GM13977 (cell line): ENCODE measurements around the gene MTRF1L.

Experiments used
- DNase-seq: peaks from one replicate; pipeline ENCODE4 v3.0.0; 2012; ENCODE audit warnings: low spot score
- CTCF ChIP-seq: IDR thresholded peaks from 2 replicates; pipeline ENCODE4 v1.5.1; 2012; ENCODE audit warnings: mild to moderate bottlenecking, control low read depth; ENCODE audit not compliant: insufficient read depth; ENCODE audit errors: extremely low read depth, missing control alignments
- in situ Hi-C: fragments of 300-500 bp; cut with MboI; formaldehyde crosslinking; loops from one replicate; pipeline ENCODE4 v1.12.0; 2022; ENCODE audit warnings: low sequenced_read_pairs, low pct_unique_long_range_greater_than_20kb, mixed read lengths, inconsistent platforms; ENCODE audit not compliant: unreplicated experiment

Gene MTRF1L

DNA sequence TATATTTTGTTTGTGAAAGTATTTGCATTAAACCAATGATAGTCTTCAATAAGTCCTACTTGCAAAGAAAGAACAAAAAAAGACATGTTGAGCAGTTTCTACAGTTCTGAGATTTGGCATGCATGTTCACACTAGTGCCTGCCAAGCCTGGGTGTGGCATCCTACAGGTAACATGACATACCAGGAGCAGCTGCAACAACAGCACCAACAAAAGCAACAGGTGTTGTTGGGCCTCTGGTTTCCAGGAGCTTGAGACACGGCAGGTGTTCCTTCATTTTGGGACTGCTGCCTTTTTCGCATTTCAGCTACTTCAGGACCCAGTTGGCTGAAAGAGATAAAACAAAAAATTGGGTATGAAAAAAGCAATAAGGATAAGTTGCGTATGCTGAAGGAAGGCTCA is 41.2 kb upstream of the MTRF1L start:
- TF ChIP-seq CTCF: no peak
- in situ Hi-C loops: loop anchor here (25.0 kb wide), 2 partner anchors 269 to 469 kb away; no protein-coding TSS in a partner anchor
- DNase-seq: no peak

DNA sequence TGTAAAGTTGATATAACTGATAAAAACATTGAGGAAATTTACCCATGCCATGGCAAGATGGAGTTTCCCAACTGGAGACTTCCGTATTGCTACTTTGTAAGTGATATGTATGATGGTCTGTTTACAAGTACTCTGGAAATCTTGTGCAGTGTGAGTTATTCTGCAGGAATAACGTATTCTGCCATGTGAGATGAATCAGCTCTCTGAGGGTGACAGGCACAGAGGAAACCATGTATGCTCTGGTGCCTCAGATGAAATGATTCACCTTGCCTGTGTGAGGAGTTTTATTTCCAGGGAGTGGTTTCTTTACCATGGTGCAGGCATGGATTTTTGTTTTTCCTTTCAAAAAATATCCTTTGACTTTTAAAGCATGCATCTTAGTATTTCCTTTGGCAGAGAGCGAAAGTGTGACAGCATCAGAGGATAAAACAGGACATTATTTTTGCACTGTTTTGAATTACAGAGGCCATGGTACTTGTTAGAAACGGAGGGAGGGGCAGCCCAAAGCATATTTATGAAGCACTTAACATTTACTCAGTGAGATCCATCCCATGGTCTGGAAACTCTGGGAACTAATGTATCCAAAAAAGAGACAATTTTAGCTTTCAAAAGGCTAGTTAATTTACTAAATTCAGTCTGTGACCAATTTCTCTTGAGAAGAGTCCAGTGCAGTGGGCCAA is 36.0 kb upstream of the MTRF1L start:
- no peak for TF ChIP-seq CTCF
- in situ Hi-C loops: loop anchor here (25.0 kb wide), 2 partner anchors 274 to 474 kb away; no protein-coding TSS in a partner anchor
- DNase-seq: no peak

GRCh38 chr6:153034139-153034538 is 31.6 kb upstream of the MTRF1L start:
- no peak for TF ChIP-seq CTCF
- in situ Hi-C loops: loop anchor here (25.0 kb wide), 2 partner anchors 278 to 478 kb away; no protein-coding TSS in a partner anchor
- DNase-seq: no peak

DNA sequence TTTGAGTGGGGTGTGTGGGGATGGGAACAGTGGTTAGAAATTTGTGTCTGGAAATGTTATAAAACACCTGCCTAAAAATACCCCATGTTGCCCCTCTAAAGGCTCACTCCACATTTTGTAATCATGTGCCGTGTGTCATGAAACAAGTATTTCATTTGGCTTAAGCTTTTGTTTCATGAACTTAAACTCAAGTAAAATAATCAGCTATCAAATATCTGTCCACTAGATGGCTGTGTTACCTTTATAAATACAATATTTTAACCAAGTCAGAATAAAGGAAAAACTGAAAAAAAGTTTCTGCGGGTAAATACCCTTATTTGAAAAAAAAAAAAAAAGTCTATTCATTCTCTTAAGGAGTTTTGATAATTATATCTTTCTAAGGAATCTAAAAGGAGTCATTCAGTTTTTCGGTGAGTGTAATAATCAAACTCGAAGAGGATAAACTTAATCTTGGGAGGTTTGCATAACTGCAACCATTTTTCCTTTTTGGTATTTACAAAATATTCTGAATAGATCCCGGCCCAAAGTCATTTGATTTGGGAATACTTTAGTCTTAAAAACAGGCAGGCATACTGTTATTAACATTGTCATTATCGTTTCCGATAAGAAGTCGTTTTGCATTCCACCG is 29.9 kb upstream of the MTRF1L start:
- peak; percentile 57 for TF ChIP-seq CTCF
- in situ Hi-C loops: loop anchor here (25.0 kb wide), 2 partner anchors 280 to 480 kb away; no protein-coding TSS in a partner anchor
- no peak for DNase-seq

DNA sequence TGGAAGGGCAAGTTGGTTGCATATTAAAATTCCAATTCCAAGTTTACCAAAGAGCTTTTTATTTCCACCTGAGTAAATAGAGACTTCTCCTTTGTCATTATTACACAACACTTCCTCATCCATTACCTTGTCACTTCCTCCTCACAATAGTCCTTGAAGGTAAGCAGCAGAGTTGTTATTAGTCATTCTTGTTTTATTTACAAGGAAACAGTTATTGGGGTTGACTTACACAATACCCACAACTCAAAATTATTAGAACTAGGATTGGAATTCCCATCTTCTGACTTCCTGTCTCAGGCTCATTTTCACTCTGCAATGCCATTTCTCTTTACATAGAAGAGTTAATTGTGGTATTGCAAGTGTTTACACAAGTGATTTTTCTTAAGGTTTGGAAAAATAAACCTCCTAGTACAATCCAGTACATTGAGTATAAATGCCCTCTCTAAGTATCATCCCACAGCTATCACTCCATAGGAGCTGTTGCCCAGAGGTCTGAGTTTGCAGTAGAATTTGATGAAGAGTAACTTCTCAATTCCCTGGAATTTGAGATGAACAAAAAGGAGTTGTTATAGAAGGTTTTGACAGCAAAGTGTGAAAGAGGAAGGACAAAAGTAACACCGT is 28.9 kb upstream of the MTRF1L start:
- TF ChIP-seq CTCF: no peak
- DNase-seq: no peak
- in situ Hi-C loops: loop anchor here (25.0 kb wide), 2 partner anchors 281 to 481 kb away; no protein-coding TSS in a partner anchor

DNA sequence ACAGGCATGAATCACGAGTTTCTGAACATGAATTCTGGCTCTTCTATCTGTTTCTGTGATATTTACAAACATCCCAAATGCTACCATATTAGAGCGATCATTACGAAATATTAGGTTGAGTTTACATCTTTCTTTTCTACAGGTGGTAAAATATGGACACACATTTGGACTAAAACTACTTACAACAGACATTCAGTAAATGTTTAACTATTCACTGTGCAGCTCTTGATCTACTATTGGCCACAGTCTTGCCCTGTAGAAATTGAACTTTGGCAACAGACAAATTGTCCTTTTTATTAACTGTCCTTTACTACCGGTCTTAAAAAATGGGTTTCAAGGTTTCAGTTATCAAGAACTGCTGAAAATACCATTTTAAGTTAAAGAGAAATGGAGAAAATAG is 26.5 kb upstream of the MTRF1L start:
- in situ Hi-C loops: loop anchor here (25.0 kb wide), 2 partner anchors 283 to 483 kb away; no protein-coding TSS in a partner anchor
- TF ChIP-seq CTCF: no peak
- DNase-seq: no peak
